HepG2 (cell line): Measurements from ENCODE around the gene URGCP. TPM values are rescaled to one million over a fixed set of nuclear protein-coding genes. Genes with fewer than 3 reads are reported as not detected.

Experiments used
- ATAC-seq: fragments of 200-7000 bp; cut with Tn5 transposase; 3 replicates; pipeline ENCODE4 v1.9.1; 2020; ENCODE audit warnings: mild to moderate bottlenecking, moderate library complexity
- Bru-seq: library from RNA; stranded (reverse); fragments of 400-500 nt; gene quantifications from one replicate; lab custom pipeline; 2021; lab: Mats Ljungman, UMichigan
- BruChase-seq, 2 experiments: library from RNA; stranded (reverse); fragments of 400-500 nt; gene quantifications; one replicate each; lab custom pipeline; 2021; lab: Mats Ljungman, UMichigan
- BruUV-seq: library from RNA; stranded (reverse); fragments of 400-500 nt; replicated peaks from 2 replicates; lab custom pipeline; 2021; lab: Mats Ljungman, UMichigan
- CTCF ChIA-PET: fragments of 300-600 bp; formaldehyde crosslinking; extraction: SDS; loops from one replicate; lab custom pipeline; 2021; ENCODE audit warnings: low total read pairs, inconsistent platforms, low intra/inter-chr PET ratio; lab: Yijun Ruan, JAX
- POLR2A ChIA-PET: fragments of 350-600 bp; sonication (Branson Sonifier 250); formaldehyde crosslinking; loops from one replicate; lab custom pipeline; 2020; ENCODE audit warnings: antibody characterized with exemption, inconsistent platforms; lab: Yijun Ruan, JAX
- DNase-seq: peaks from one replicate; pipeline ENCODE4 v3.0.0-alpha.2; 2015; ENCODE audit warnings: low spot score
- FAIRE-seq: peaks from 3 replicates; lab custom pipeline; 2011; peaks lifted over from hg19 to GRCh38; lab: Jason Lieb, UNC
- H2AFZ ChIP-seq: one replicate; pipeline ENCODE4 v1.6.1; 2011; ENCODE audit warnings: low read length, inconsistent platforms
- H3K27ac ChIP-seq: fragments of 300-600 bp; 3 replicates; pipeline ENCODE4 v1.8.0; 2011; ENCODE audit warnings: mixed run types, mild to moderate bottlenecking, mixed read lengths, low read length, inconsistent platforms; ENCODE audit not compliant: insufficient read depth; ENCODE audit errors: extremely low read length
- H3K27me3 ChIP-seq, 2 experiments: fragments of 200-600 bp in 1 of 2; 2 replicates in 1 of 2; 3 replicates in 1 of 2; pipeline versions ENCODE4 v1.6.0 to v1.8.0; 2011; ENCODE audit warnings: low read length in 2 of 2, mild to moderate bottlenecking in 2 of 2, moderate library complexity in 2 of 2, inconsistent platforms in 1 of 2; ENCODE audit not compliant: insufficient read depth in 2 of 2, control insufficient read depth in 1 of 2
- H3K36me3 ChIP-seq, 2 experiments: fragments of 200-600 bp in 1 of 2; replicated peaks in 1 of 2; 2 replicates in 1 of 2; 3 replicates in 1 of 2; pipeline versions ENCODE4 v1.5.1 to v1.8.0; 2011; ENCODE audit warnings: low read length in 2 of 2, inconsistent platforms in 1 of 2; ENCODE audit not compliant: insufficient read depth in 2 of 2, control insufficient read depth in 1 of 2
- H3K4me1 ChIP-seq: 2 replicates; pipeline ENCODE4 v1.5.1; 2012; ENCODE audit warnings: low read length, inconsistent platforms; ENCODE audit not compliant: insufficient read depth
- H3K4me2 ChIP-seq: 2 replicates; pipeline ENCODE4 v1.6.0; 2011; ENCODE audit warnings: low read depth, low read length, inconsistent platforms
- H3K4me3 ChIP-seq, 3 experiments: fragments of 200-600 bp in 1 of 3; sonication (generic), shearing (Covaris generic) in 1 of 3; replicated peaks in 1 of 3; 2 replicates each; pipeline ENCODE4 v1.5.1; 2011 to 2016; ENCODE audit warnings: low read length in 3 of 3, inconsistent platforms in 2 of 3, low read depth in 2 of 3, mild to moderate bottlenecking in 2 of 3, control low read depth in 1 of 3, mixed read lengths in 1 of 3; ENCODE audit not compliant: insufficient read depth in 1 of 3
- H3K79me2 ChIP-seq: one replicate; pipeline ENCODE4 v1.6.1; 2011; ENCODE audit warnings: low read length, inconsistent platforms; ENCODE audit not compliant: insufficient read depth
- H3K9ac ChIP-seq: 2 replicates; pipeline ENCODE4 v1.6.0; 2011; ENCODE audit warnings: mild to moderate bottlenecking, low read depth, low read length, inconsistent platforms; ENCODE audit not compliant: insufficient read depth
- H3K9me3 ChIP-seq: 2 replicates; pipeline ENCODE4 v1.5.1; 2012; ENCODE audit warnings: mild to moderate bottlenecking, low read length
- H4K20me1 ChIP-seq: 2 replicates; pipeline ENCODE4 v1.6.0; 2011; ENCODE audit warnings: inconsistent platforms, mild to moderate bottlenecking, low read length, moderate library complexity; ENCODE audit not compliant: insufficient read depth
- CHCHD3 ChIP-seq: sonication (generic); formaldehyde crosslinking; IDR thresholded peaks from 2 replicates; pipeline ENCODE4 v1.8.0; 2022; ENCODE audit warnings: mild to moderate bottlenecking, missing genetic modification reagents, moderate library complexity
- MTERF4 ChIP-seq: sonication (generic); formaldehyde crosslinking; IDR thresholded peaks from 2 replicates; pipeline ENCODE4 v1.8.0; 2023; ENCODE audit warnings: mild to moderate bottlenecking, missing genetic modification reagents
- TCF12 ChIP-seq, 2 experiments: fragments of 450-650 bp in 1 of 2; sonication (generic) in 1 of 2; formaldehyde crosslinking in 1 of 2; IDR thresholded peaks; 2 replicates each; pipeline versions ENCODE4 v1.6.1 to v1.8.0; 2017 to 2022; ENCODE audit warnings: antibody characterized with exemption in 1 of 2, mild to moderate bottlenecking in 1 of 2, missing genetic modification reagents in 1 of 2, moderate library complexity in 1 of 2
- TEF ChIP-seq: sonication (generic); formaldehyde crosslinking; IDR thresholded peaks from 2 replicates; pipeline ENCODE4 v1.5.0; 2020; ENCODE audit warnings: missing genetic modification reagents
- XBP1 ChIP-seq: sonication (generic); formaldehyde crosslinking; IDR thresholded peaks from 2 replicates; pipeline ENCODE4 v1.5.0; 2020; ENCODE audit warnings: missing genetic modification reagents
- ZBTB34 ChIP-seq: sonication (generic); formaldehyde crosslinking; IDR thresholded peaks from 2 replicates; pipeline ENCODE4 v1.8.0; 2022; ENCODE audit warnings: mild to moderate bottlenecking, missing genetic modification reagents
- ZNF256 ChIP-seq: sonication (generic); formaldehyde crosslinking; conservative IDR thresholded peaks from 2 replicates; pipeline ENCODE4 v1.4.0; 2020; ENCODE audit warnings: missing genetic modification reagents
- ZNF260 ChIP-seq: sonication (generic); formaldehyde crosslinking; IDR thresholded peaks from 2 replicates; pipeline ENCODE4 v1.4.0; 2020; ENCODE audit warnings: missing genetic modification reagents, low read depth, mild to moderate bottlenecking, borderline replicate concordance
- ZNF510 ChIP-seq: sonication (generic); formaldehyde crosslinking; IDR thresholded peaks from 2 replicates; pipeline ENCODE4 v1.4.0; 2020; ENCODE audit warnings: low read depth, mild to moderate bottlenecking, missing genetic modification reagents
- ZNF652 ChIP-seq: IDR thresholded peaks from 2 replicates; pipeline ENCODE4 v1.6.1; 2016; ENCODE audit warnings: low read depth, borderline replicate concordance
- WGBS: methylation state at CpG from one replicate; pipeline ENCODE4 v1.1.6; 2017; ENCODE audit warnings: low lambda C conversion rate; 5-methylcytosine and 5-hydroxymethylcytosine counted together
- in situ Hi-C: cut with HindIII; loops from 2 replicates; pipeline ENCODE4 v1.10.0; 2017; ENCODE audit warnings: low pct_unique_long_range_greater_than_20kb; ENCODE audit not compliant: extremely low pct_ligation_motif_present
- intact Hi-C: fragments of 100-400 bp; cut with micrococcal nuclease; formaldehyde crosslinking; loops from one replicate; pipeline ENCODE4 v1.10.0; 2022; ENCODE audit not compliant: unreplicated experiment
- long read RNA-seq, 2 experiments: library from RNA in 1 of 2; library from polyadenylated mRNA in 1 of 2; stranded (forward) in 1 of 2; unstranded in 1 of 2; transcript quantifications; one replicate each; pipeline ENCODE4 v2.0.0, GENCODE V29; 2019 to 2022
- polyA minus RNA-seq, 3 experiments: library from RNA; depleted of rRNA, polyadenylated mRNA; stranded (reverse); fragments of >200 nt; gene quantifications; 2 replicates each; pipeline ENCODE4 v1.2.3, GENCODE V29; 2011; ENCODE audit warnings: low replicate concordance in 1 of 3
- polyA plus RNA-seq, 8 experiments: library from polyadenylated mRNA; depleted of rRNA in 3 of 8; stranded (reverse) in 7 of 8; unstranded in 1 of 8; fragments of >200 nt; fragmentation: Illumina TruSeq in 4 of 8; extraction: Trizol in 4 of 8; gene quantifications; 2 replicates each; pipeline versions ENCODE4 v1.2.1 to v1.2.3, GENCODE V29; 2011 to 2016; ENCODE audit warnings: low read depth in 4 of 8, missing spikeins in 1 of 8, mixed read lengths in 1 of 8; ENCODE audit not compliant: insufficient read depth in 1 of 8
- total RNA-seq, 5 experiments: library from RNA; depleted of rRNA; stranded (reverse); fragments of >200 nt; fragmentation: Illumina TruSeq; extraction: Trizol; gene quantifications; 2 replicates each; pipeline ENCODE4 v1.2.3, GENCODE V29; 2016; ENCODE audit warnings: low read depth in 1 of 5

Gene URGCP, protein sequence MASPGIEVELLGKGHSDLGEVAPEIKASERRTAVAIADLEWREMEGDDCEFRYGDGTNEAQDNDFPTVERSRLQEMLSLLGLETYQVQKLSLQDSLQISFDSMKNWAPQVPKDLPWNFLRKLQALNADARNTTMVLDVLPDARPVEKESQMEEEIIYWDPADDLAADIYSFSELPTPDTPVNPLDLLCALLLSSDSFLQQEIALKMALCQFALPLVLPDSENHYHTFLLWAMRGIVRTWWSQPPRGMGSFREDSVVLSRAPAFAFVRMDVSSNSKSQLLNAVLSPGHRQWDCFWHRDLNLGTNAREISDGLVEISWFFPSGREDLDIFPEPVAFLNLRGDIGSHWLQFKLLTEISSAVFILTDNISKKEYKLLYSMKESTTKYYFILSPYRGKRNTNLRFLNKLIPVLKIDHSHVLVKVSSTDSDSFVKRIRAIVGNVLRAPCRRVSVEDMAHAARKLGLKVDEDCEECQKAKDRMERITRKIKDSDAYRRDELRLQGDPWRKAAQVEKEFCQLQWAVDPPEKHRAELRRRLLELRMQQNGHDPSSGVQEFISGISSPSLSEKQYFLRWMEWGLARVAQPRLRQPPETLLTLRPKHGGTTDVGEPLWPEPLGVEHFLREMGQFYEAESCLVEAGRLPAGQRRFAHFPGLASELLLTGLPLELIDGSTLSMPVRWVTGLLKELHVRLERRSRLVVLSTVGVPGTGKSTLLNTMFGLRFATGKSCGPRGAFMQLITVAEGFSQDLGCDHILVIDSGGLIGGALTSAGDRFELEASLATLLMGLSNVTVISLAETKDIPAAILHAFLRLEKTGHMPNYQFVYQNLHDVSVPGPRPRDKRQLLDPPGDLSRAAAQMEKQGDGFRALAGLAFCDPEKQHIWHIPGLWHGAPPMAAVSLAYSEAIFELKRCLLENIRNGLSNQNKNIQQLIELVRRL
- total RNA-seq (2016; rRNA removed; fragmentation: Illumina TruSeq; extraction: Trizol) (20.8 and 22.3 TPM in 2 replicates), polyA plus RNA-seq (2011; rRNA removed) (25.8 and 29.7 TPM in 2 replicates), polyA minus RNA-seq (2011; rRNA and poly(A)+ RNA removed; ENCODE audit: low replicate concordance) (30.5 and 51.3 TPM in 2 replicates), Bru-seq, nascent RNA (percentile 80 among the genes with signal in this experiment), BruChase-seq, experiment 1, labeled RNA remaining after a 6-hour chase (percentile 89 among the genes with signal in this experiment), BruChase-seq, experiment 2, labeled RNA remaining after a 2-hour chase (percentile 95 among the genes with signal in this experiment)
- total RNA-seq (2016; cell fraction: cytosol; rRNA removed; fragmentation: Illumina TruSeq; extraction: Trizol; ENCODE audit: low read depth) = 3.9 and 5.6 TPM in 2 replicates
- 19.9 and 24.0 TPM in 2 replicates for total RNA-seq (2016; cell fraction: insoluble cytoplasmic fraction; rRNA removed; fragmentation: Illumina TruSeq; extraction: Trizol)
- total RNA-seq (2016; cell fraction: membrane; rRNA removed; fragmentation: Illumina TruSeq; extraction: Trizol) = 5.5 and 7.7 TPM in 2 replicates
- 12.6 and 14.4 TPM in 2 replicates for total RNA-seq (2016; cell fraction: nucleus; rRNA removed; fragmentation: Illumina TruSeq; extraction: Trizol)
- polyA plus RNA-seq (2011; cell fraction: cytosol; rRNA removed) = 14.7 and 17.8 TPM in 2 replicates
- polyA plus RNA-seq (2011; cell fraction: nucleus; rRNA removed) = 19.4 and 22.1 TPM in 2 replicates
- 13.7 and 15.6 TPM in 2 replicates for polyA plus RNA-seq (2012)
- polyA plus RNA-seq (2016; cell fraction: cytosol; fragmentation: Illumina TruSeq; extraction: Trizol; ENCODE audit: low read depth) = 4.0 and 4.5 TPM in 2 replicates
- 14.1 and 16.1 TPM in 2 replicates for polyA plus RNA-seq (2016; cell fraction: insoluble cytoplasmic fraction; fragmentation: Illumina TruSeq; extraction: Trizol; ENCODE audit: low read depth)
- polyA plus RNA-seq (2016; cell fraction: membrane; fragmentation: Illumina TruSeq; extraction: Trizol; ENCODE audit: low read depth) = 3.7 and 3.8 TPM in 2 replicates
- 29.6 and 30.0 TPM in 2 replicates for polyA plus RNA-seq (2016; cell fraction: nucleus; fragmentation: Illumina TruSeq; extraction: Trizol; ENCODE audit: insufficient read depth, low read depth)
- 14.4 and 19.8 TPM in 2 replicates for polyA minus RNA-seq (2011; cell fraction: cytosol; rRNA and poly(A)+ RNA removed)
- 16.4 and 18.4 TPM in 2 replicates for polyA minus RNA-seq (2011; cell fraction: nucleus; rRNA and poly(A)+ RNA removed)
- long read RNA-seq, experiment 1, full-length matches to known transcripts = 8 of 14 reads
- long read RNA-seq, experiment 1, partial matches to known transcripts = 0 of 14 reads
- long read RNA-seq, experiment 1, other reads (novel, unspliced or antisense) = 6 of 14 reads
- long read RNA-seq, experiment 2, full-length matches to known transcripts = 24 of 44 reads
- long read RNA-seq, experiment 2, partial matches to known transcripts = 0 of 44 reads
- long read RNA-seq, experiment 2, other reads (novel, unspliced or antisense) = 20 of 44 reads

DNA sequence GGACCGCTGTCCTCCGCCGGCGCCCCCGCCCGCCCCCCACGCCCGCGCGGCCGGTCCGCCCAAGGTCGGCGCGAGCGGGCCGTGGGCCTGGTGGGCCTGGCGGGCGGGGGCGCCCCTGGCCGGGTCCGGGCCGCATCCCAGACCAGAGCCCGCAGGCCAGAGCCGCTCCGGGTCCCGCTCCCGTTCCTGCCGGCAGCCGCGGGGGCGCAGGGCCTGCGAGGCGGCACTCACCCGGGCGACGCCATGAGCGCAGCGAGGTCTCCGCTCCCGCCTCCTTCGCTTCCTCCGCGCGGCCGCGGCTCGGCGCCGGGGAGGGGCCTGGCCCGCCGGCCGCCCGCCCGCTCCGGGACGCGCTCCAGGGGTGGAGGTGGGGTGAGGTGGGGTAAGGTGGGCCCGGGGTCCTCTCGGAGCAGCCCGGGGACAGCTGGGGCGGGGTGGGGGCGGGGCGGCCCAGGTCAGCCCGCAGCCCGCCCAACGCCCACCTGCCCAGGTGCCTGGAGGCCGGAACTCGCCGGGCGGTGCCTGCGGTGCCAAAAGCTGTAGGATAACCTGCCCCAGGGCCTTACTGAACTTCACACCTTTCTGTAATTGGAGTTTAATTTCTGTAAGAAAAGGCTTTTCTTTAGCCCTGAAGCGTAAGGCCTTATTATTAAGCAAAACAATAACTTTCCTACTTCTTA, at the start of gene URGCP:
TSS of gene URGCP (minus strand) at position 266 of the 680 bp plus-strand sequence. CDS start at position 245, 21 bp downstream.
- Histone ChIP-seq H3K9me3 (no peaks in the 10 kb centered on the region), H3K4me1 (peaks cover 36% of the 10 kb centered on the region), H3K4me2 (peak within 1 kb of the TSS; percentile 79), H3K36me3 (peaks cover 1 to 5% of the 10 kb centered on the region in 2 experiments; a peak in 3 of 5 replicates), H3K9ac (peak within 1 kb of the TSS; percentile 93), H2AFZ (peak within 1 kb of the TSS; percentile 70), H3K27me3 (no peaks in the 10 kb centered on the region), H3K27ac (peak within 1 kb of the TSS; percentile 78), H3K79me2 (peaks cover 39% of the 10 kb centered on the region), H3K4me3 (peak within 1 kb of the TSS; percentile 70 to 87 (median 83)), H4K20me1 (peaks cover 23% of the 10 kb centered on the region)
- no TSS peak for BruUV-seq
- ChIA-PET POLR2A (interaction anchor here (0.6 to 1.0 kb wide), 3 partner anchors 19 to 52 kb away, joined by 4 read pairs; partner anchors contain the start of gene MRPS24), CTCF (no interaction called here)
- WGBS = 9% methylated on average over 2 of the region's 73 CpGs
- ATAC-seq (peak; percentile 47), DNase-seq (no peak), FAIRE-seq (no peak)
- intact Hi-C loops = no loop called here
- in situ Hi-C loops = no loop called here
- TF ChIP-seq ZBTB34 (CRISPR knock-in tag) = no peak
- no peak for TF ChIP-seq ZNF256 (CRISPR knock-in tag)
- no peak for TF ChIP-seq ZNF510 (CRISPR knock-in tag)
- TF ChIP-seq MTERF4 (CRISPR knock-in tag) = no peak
- no peak for TF ChIP-seq ZNF260 (CRISPR knock-in tag)
- no peak for TF ChIP-seq TCF12 (IDR thresholded peaks at IDR 0.05)
- TF ChIP-seq TCF12 (CRISPR knock-in tag; IDR thresholded peaks at IDR 0.05) = no peak
- TF ChIP-seq TEF (CRISPR knock-in tag) = 0 out of 2 replicates have a peak, but pooled peaks have one; percentile 19
- no peak for TF ChIP-seq ZNF652
- no peak for TF ChIP-seq XBP1
- TF ChIP-seq CHCHD3 = no peak
